HEK293T (cell line): ENCODE measurements around the gene DLEU7.

ENCODE experiments used
- CTCF ChIA-PET: fragments of 350-600 bp; formaldehyde crosslinking; extraction: SDS; loops from one replicate; lab custom pipeline; 2021; ENCODE audit warnings: antibody characterized with exemption, inconsistent platforms; lab: Yijun Ruan, JAX
- POLR2A ChIA-PET: fragments of 350-600 bp; formaldehyde crosslinking; extraction: SDS; loops from one replicate; lab custom pipeline; 2020; ENCODE audit warnings: antibody characterized with exemption, inconsistent platforms; lab: Yijun Ruan, JAX
- DNase-seq: peaks from one replicate; pipeline ENCODE4 v3.0.0; 2012; ENCODE audit warnings: mixed read lengths; ENCODE audit errors: extremely low spot score
- ARNT ChIP-seq: fragments of 450-650 bp; IDR thresholded peaks from 2 replicates; pipeline ENCODE4 v1.6.1; 2017; ENCODE audit warnings: mild to moderate bottlenecking
- BHLHE40 ChIP-seq: fragments of 450-650 bp; IDR thresholded peaks from 2 replicates; pipeline ENCODE4 v1.6.1; 2016; ENCODE audit warnings: mild to moderate bottlenecking, moderate library complexity, borderline replicate concordance
- CTBP1 ChIP-seq: fragments of 450-650 bp; IDR thresholded peaks from 2 replicates; pipeline ENCODE4 v1.6.1; 2016; ENCODE audit warnings: borderline replicate concordance
- ELF4 ChIP-seq: fragments of 450-650 bp; IDR thresholded peaks from 2 replicates; pipeline ENCODE4 v1.6.1; 2017; ENCODE audit warnings: antibody characterized with exemption
- FOXA1 ChIP-seq: fragments of 450-650 bp; IDR thresholded peaks from 2 replicates; pipeline ENCODE4 v1.6.1; 2016; ENCODE audit warnings: mild to moderate bottlenecking
- FOXK2 ChIP-seq: fragments of 450-650 bp; IDR thresholded peaks from 2 replicates; pipeline ENCODE4 v1.6.1; 2016; ENCODE audit warnings: mild to moderate bottlenecking
- FOXM1 ChIP-seq: fragments of 450-650 bp; IDR thresholded peaks from 2 replicates; pipeline ENCODE4 v1.6.1; 2017; ENCODE audit warnings: mild to moderate bottlenecking, borderline replicate concordance
- HDGF ChIP-seq: fragments of 450-650 bp; IDR thresholded peaks from 2 replicates; pipeline ENCODE4 v1.6.1; 2017; ENCODE audit warnings: antibody characterized with exemption, borderline replicate concordance
- L3MBTL2 ChIP-seq: fragments of 450-650 bp; conservative IDR thresholded peaks from 2 replicates; pipeline ENCODE4 v1.6.1; 2016; ENCODE audit warnings: mild to moderate bottlenecking
- LEF1 ChIP-seq: fragments of 450-650 bp; IDR thresholded peaks from 2 replicates; pipeline ENCODE4 v1.6.1; 2017; ENCODE audit warnings: mild to moderate bottlenecking, borderline replicate concordance
- NFRKB ChIP-seq: fragments of 450-650 bp; IDR thresholded peaks from 2 replicates; pipeline ENCODE4 v1.6.1; 2016; ENCODE audit warnings: mild to moderate bottlenecking, moderate library complexity
- SP1 ChIP-seq: fragments of 450-650 bp; IDR thresholded peaks from 2 replicates; pipeline ENCODE4 v1.6.1; 2017
- SUZ12 ChIP-seq: fragments of 450-650 bp; IDR thresholded peaks from 2 replicates; pipeline ENCODE4 v1.6.1; 2016; ENCODE audit warnings: mild to moderate bottlenecking
- TARDBP ChIP-seq: fragments of 450-650 bp; IDR thresholded peaks from 2 replicates; pipeline ENCODE4 v1.6.1; 2016
- ZNF384 ChIP-seq: fragments of 450-650 bp; IDR thresholded peaks from 2 replicates; pipeline ENCODE4 v1.6.1; 2016
- TF ChIP-seq, protein P1 (sequence below): fragments of 450-650 bp; IDR thresholded peaks from 2 replicates; pipeline ENCODE4 v1.6.1; 2016

The DLEU7 gene

DNA sequence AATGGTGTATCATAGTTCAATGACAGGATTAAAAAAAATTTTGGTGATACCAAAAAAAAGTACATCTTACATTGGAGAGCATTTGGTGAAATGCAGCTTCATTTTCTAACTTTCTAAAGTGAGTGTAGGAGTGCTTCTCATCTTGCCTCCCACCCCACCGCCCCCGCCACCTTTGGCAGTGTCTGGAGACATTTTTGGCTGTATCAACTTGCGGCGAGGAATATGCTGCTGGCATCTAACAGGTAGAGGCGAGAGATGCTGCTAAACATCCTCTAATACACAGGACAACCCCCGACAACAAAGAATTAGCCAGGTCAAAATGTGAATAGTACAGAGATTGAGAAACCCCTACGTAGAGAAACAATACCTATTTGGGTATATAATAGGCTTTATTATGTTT is 1.7 kb downstream of the DLEU7 start:
- DNase-seq, result no peak
- ChIA-PET POLR2A (no interaction called here), CTCF (no interaction called here)
- TF ChIP-seq, protein P1, sequence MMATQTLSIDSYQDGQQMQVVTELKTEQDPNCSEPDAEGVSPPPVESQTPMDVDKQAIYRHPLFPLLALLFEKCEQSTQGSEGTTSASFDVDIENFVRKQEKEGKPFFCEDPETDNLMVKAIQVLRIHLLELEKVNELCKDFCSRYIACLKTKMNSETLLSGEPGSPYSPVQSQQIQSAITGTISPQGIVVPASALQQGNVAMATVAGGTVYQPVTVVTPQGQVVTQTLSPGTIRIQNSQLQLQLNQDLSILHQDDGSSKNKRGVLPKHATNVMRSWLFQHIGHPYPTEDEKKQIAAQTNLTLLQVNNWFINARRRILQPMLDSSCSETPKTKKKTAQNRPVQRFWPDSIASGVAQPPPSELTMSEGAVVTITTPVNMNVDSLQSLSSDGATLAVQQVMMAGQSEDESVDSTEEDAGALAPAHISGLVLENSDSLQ, result no peak
- TF ChIP-seq SUZ12 (no peak), ARNT (no peak), FOXA1 (no peak), FOXK2 (no peak), ZNF384 (no peak), L3MBTL2 (no peak), ELF4 (no peak), FOXM1 (no peak), CTBP1 (no peak), NFRKB (no peak), HDGF (no peak)

DNA sequence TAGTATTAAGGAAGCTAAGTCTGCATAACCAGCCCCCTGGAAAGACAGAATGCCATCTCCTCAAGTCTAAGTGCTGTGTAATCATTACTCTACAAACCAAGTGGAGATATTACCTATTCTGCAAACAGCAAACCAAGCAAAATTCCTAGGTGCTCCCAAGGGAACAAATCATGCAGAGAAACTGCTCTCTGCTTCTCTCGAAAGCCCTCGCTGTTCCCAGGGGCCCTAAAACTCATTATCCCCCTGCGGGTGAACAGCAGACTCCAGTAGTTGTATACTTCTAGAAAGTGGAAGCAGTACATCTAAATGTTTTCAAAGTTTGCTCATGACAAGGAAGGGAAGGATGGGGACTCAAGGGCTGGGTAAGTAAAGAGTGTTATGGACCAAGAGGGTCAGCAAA is 3.2 kb downstream of the DLEU7 start:
- CTCF ChIA-PET, result no interaction called here
- POLR2A ChIA-PET, result no interaction called here
- TF ChIP-seq SP1 (no peak), ELF4 (no peak), BHLHE40 (no peak), L3MBTL2 (no peak), TARDBP (no peak), SUZ12 (no peak), NFRKB (no peak), FOXK2 (no peak), HDGF (no peak), FOXM1 (no peak), FOXA1 (no peak), CTBP1 (no peak), ZNF384 (no peak), LEF1 (no peak), ARNT (no peak)
- TF ChIP-seq, protein P1, result no peak
- DNase-seq, result no peak

DNA sequence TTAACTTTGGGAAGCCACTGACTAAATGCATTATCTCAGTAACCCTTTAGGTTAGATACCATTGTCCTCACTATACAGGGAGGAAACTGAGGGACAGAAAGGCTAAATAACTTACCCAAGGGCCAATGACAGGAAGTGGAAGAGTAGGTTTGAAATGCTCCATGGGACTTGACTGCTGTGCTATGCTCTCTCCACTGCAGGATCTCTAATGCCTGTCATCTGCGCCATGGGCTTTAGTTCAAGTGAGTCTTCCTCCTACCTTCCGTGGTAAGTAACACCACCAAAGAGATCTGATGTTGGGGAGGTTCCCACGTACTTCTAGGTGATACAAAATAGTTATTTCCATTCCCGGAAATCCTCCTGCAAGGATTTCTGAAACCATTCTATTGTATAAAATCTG is 3.7 kb downstream of the DLEU7 start:
- POLR2A ChIA-PET, result interaction anchor here (0.6 kb wide), 1 partner anchor 25 kb away, joined by 3 read pairs; no protein-coding TSS in a partner anchor
- DNase-seq, result no peak
- TF ChIP-seq ELF4, result no peak
- CTCF ChIA-PET, result no interaction called here

DNA sequence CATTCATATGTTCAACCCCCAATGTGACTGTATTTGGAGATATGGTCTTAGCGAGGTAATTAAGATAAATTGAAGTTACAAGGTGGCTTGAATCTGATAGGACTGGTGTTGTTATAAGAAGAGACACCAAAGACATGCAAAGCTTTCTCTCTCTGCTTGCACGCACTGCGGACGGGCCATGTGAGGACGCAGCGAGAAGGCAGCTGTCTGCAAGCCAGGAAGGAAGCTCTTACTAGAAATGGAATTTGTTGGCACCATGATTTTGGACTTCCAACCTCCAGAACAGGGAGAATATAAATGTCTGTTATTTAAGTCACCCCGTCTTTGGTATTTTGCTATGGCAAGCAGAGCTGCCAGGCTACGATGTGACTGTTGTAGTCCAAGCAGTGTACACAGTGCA is 4.8 kb downstream of the DLEU7 start:
- TF ChIP-seq, protein P1, result no peak
- TF ChIP-seq NFRKB, result no peak
- TF ChIP-seq ARNT, result no peak
- TF ChIP-seq SUZ12, result no peak
- TF ChIP-seq TARDBP, result no peak
- TF ChIP-seq LEF1, result no peak
- TF ChIP-seq FOXK2, result no peak
- TF ChIP-seq CTBP1, result no peak
- no peak for TF ChIP-seq FOXA1
- TF ChIP-seq L3MBTL2, result no peak
- no peak for TF ChIP-seq ZNF384
- no peak for TF ChIP-seq ELF4
- no peak for TF ChIP-seq HDGF
- no peak for TF ChIP-seq FOXM1
- ChIA-PET CTCF (no interaction called here), POLR2A (no interaction called here)
- no peak for DNase-seq

DNA sequence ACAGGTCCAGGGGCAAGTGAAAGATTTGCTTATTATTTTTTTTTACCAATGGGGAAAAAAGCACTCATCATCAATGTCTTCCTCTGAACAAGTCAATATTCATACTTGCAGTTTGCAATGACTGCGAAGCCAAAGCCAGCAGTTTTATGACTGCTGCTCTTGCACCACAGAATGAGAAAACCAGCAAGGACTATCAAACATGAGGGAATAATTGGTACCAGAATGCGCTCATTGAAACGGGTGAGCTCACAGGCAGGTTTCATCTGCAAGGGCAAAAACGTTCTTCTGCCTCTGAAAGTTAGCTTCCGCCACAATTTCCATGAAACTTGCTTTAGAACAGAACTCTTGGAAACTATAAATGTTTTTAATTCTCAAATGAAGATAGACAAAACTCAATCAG is 5.5 kb downstream of the DLEU7 start:
- ChIA-PET POLR2A (no interaction called here), CTCF (no interaction called here)
- DNase-seq, result no peak
- TF ChIP-seq TARDBP, result no peak
- TF ChIP-seq FOXM1, result no peak
- no peak for TF ChIP-seq HDGF
- TF ChIP-seq, protein P1, result no peak
- TF ChIP-seq NFRKB, result no peak
- TF ChIP-seq SUZ12, result no peak
- no peak for TF ChIP-seq ARNT
- no peak for TF ChIP-seq ZNF384
- TF ChIP-seq ELF4, result no peak
- TF ChIP-seq LEF1, result no peak
- TF ChIP-seq FOXA1, result no peak
- TF ChIP-seq L3MBTL2, result no peak
- no peak for TF ChIP-seq BHLHE40
- no peak for TF ChIP-seq FOXK2

DNA sequence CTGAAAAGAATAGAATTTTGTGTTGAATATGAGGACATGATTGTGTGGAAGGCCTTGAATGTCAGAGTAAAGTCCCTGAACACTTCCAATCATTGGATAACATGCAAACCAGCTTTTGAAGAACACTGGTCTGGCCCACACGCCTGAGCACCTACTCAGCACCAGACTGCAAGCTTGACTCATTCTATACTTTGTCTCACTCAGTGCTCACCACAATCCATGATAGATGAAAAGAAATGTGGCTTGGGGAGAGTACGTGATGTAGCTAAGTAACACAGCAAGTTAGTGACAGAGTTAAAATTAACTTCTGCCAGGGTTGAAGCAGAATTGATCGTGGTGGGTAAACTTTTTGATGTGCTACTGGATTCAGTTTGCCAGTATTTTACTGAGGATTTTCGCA is 12.0 kb downstream of the DLEU7 start:
- TF ChIP-seq CTBP1 (no peak), ZNF384 (no peak), SP1 (no peak)
- no peak for DNase-seq
- POLR2A ChIA-PET, result no interaction called here
- CTCF ChIA-PET, result no interaction called here

DNA sequence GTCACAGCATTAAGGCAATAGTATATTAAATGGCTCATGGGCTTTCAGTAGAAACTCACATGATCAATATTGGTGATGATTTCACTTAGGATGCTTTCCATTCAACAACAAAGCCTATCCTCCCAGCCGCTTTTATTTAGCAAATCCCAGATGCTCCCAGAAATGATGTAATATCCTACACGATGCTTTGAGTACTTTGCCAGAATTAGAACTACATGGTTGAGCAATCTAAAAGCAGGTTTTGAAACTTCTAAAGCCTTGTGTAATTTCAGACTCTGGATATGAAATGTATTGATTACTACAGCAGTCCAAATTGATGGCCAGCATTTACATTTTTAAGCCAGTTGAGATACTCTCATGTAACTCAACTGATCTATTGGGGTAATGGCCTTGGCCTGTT is 13.6 kb downstream of the DLEU7 start:
- CTCF ChIA-PET, result no interaction called here
- TF ChIP-seq LEF1, result no peak
- TF ChIP-seq ARNT, result no peak
- TF ChIP-seq ELF4, result no peak
- TF ChIP-seq FOXM1, result no peak
- TF ChIP-seq, protein P1, result no peak
- no peak for TF ChIP-seq TARDBP
- TF ChIP-seq BHLHE40, result no peak
- POLR2A ChIA-PET, result no interaction called here
- DNase-seq, result no peak
